ENCODE results near the gene PCDHB6. TPM values are rescaled to one million over a fixed set of nuclear protein-coding genes. Genes with fewer than 3 reads are reported as not detected.

The PCDHB6 gene
- 0.85 to 1.3 TPM (median 1.1 TPM) in 5 replicates for total RNA-seq (2022; extraction: Qiagen RNA extraction; ENCODE audit: low read depth)

GRCh38 chr5:141149812-141150211 is at the start of gene PCDHB6:
Gene PCDHB6 (plus strand): TSS chr5:141150057. CDS start chr5:141150258, 201 bp downstream.

GRCh38 chr5:141100243-141100805 is 49.5 kb upstream of the PCDHB6 start, which contains the start of gene PCDHB3:
Gene PCDHB3 (plus strand): TSS chr5:141100473. CDS start chr5:141100650, 177 bp downstream.

GRCh38 chr5:141121563-141121962 is 28.3 kb upstream of the PCDHB6 start, which contains the start of gene PCDHB4:
Gene PCDHB4 (plus strand): TSS chr5:141121818. CDS start chr5:141121999, 181 bp downstream.

GRCh38 chr5:141135030-141135717 is 14.7 kb upstream of the PCDHB6 start, which contains the start of gene PCDHB5:
Gene PCDHB5 (plus strand): TSS chr5:141135206. CDS start chr5:141135435, 229 bp downstream.

GRCh38 chr5:141172381-141173204 is 22.7 kb downstream of the PCDHB6 start, which contains the start of gene PCDHB7:
Gene PCDHB7 (plus strand): TSS chr5:141172644. CDS start chr5:141172836, 192 bp downstream.

GRCh38 chr5:141177577-141178191 is 27.8 kb downstream of the PCDHB6 start, which contains the start of gene PCDHB8:
Gene PCDHB8 (plus strand): TSS chr5:141177790. CDS start chr5:141178035, 245 bp downstream.

GRCh38 chr5:141182248-141182647 is 32.4 kb downstream of the PCDHB6 start, which contains the start of gene PCDHB16:
Gene PCDHB16 (plus strand): TSS chr5:141182387. CDS start chr5:141182560, 173 bp downstream.

GRCh38 chr5:141186897-141187512 is 37.1 kb downstream of the PCDHB6 start, which contains the start of gene PCDHB9:
Gene PCDHB9 (plus strand): TSS chr5:141187161. CDS start chr5:141187319, 158 bp downstream.

GRCh38 chr5:141192110-141192725 is 42.4 kb downstream of the PCDHB6 start, which contains the start of gene PCDHB10:
Gene PCDHB10 (plus strand): TSS chr5:141192353. CDS start chr5:141192553, 200 bp downstream.

GRCh38 chr5:141199359-141200235 is 49.7 kb downstream of the PCDHB6 start, which contains the start of gene PCDHB11:
Gene PCDHB11 (plus strand): TSS chr5:141199627. CDS start chr5:141199775, 148 bp downstream.

Other genes starting within 250 kb of the PCDHB6 start
- 1.0 to 1.5 TPM (median 1.4 TPM) in 5 replicates for gene PCDHAC1, start 223.8 kb upstream of the PCDHB6 start, total RNA-seq (2022; extraction: Qiagen RNA extraction; ENCODE audit: low read depth)
- gene PCDHAC2, start 183.6 kb upstream of the PCDHB6 start, total RNA-seq (2022; extraction: Qiagen RNA extraction; ENCODE audit: low read depth), result 2.6 to 3.2 TPM (median 2.6 TPM) in 5 replicates
- not detected in 5 replicates for gene PCDHB1, start 98.7 kb upstream of the PCDHB6 start, total RNA-seq (2022; extraction: Qiagen RNA extraction; ENCODE audit: low read depth)
- 3.3 to 4.1 TPM (median 3.3 TPM) in 5 replicates for gene PCDHB2, start 55.4 kb upstream of the PCDHB6 start, total RNA-seq (2022; extraction: Qiagen RNA extraction; ENCODE audit: low read depth)
- gene PCDHB3, start 49.6 kb upstream of the PCDHB6 start, total RNA-seq (2022; extraction: Qiagen RNA extraction; ENCODE audit: low read depth), result 0.04 to 0.05 TPM in 2 of 5 replicates, not detected in the others
- gene PCDHB4, start 28.2 kb upstream of the PCDHB6 start, total RNA-seq (2022; extraction: Qiagen RNA extraction; ENCODE audit: low read depth), result 0.03 to 0.17 TPM (median 0.05 TPM) in 5 replicates
- 1.2 to 1.9 TPM (median 1.4 TPM) in 5 replicates for gene PCDHB5, start 14.9 kb upstream of the PCDHB6 start, total RNA-seq (2022; extraction: Qiagen RNA extraction; ENCODE audit: low read depth)
- gene PCDHB7, start 22.6 kb downstream of the PCDHB6 start, total RNA-seq (2022; extraction: Qiagen RNA extraction; ENCODE audit: low read depth), result not detected in 5 replicates
- 0.24 to 0.35 TPM (median 0.29 TPM) in 5 replicates for gene PCDHB8, start 27.7 kb downstream of the PCDHB6 start, total RNA-seq (2022; extraction: Qiagen RNA extraction; ENCODE audit: low read depth)
- 0.04 to 0.19 TPM (median 0.06 TPM) in 5 replicates for gene PCDHB16, start 32.3 kb downstream of the PCDHB6 start, total RNA-seq (2022; extraction: Qiagen RNA extraction; ENCODE audit: low read depth)
- 0.05 to 0.12 TPM in 2 of 5 replicates, not detected in the others for gene PCDHB9, start 37.1 kb downstream of the PCDHB6 start, total RNA-seq (2022; extraction: Qiagen RNA extraction; ENCODE audit: low read depth)
- 0.04 to 0.06 TPM (median 0.05 TPM) in 3 of 5 replicates, not detected in the others for gene PCDHB10, start 42.3 kb downstream of the PCDHB6 start, total RNA-seq (2022; extraction: Qiagen RNA extraction; ENCODE audit: low read depth)
- 0.07 to 0.12 TPM (median 0.11 TPM) in 3 of 5 replicates, not detected in the others for gene PCDHB11, start 49.6 kb downstream of the PCDHB6 start, total RNA-seq (2022; extraction: Qiagen RNA extraction; ENCODE audit: low read depth)
- 0.02 TPM in 1 of 5 replicates, not detected in the others for gene PCDHB12, start 58.7 kb downstream of the PCDHB6 start, total RNA-seq (2022; extraction: Qiagen RNA extraction; ENCODE audit: low read depth)
- gene PCDHB13, start 63.9 kb downstream of the PCDHB6 start, total RNA-seq (2022; extraction: Qiagen RNA extraction; ENCODE audit: low read depth), result 0.05 to 0.09 TPM (median 0.06 TPM) in 5 replicates
- 0.05 to 0.15 TPM (median 0.08 TPM) in 5 replicates for gene PCDHB14, start 73.3 kb downstream of the PCDHB6 start, total RNA-seq (2022; extraction: Qiagen RNA extraction; ENCODE audit: low read depth)
- 0.05 to 0.06 TPM in 2 of 5 replicates, not detected in the others for gene PCDHB15, start 95.3 kb downstream of the PCDHB6 start, total RNA-seq (2022; extraction: Qiagen RNA extraction; ENCODE audit: low read depth)
- not detected in 5 replicates for gene SLC25A2, start 154.0 kb downstream of the PCDHB6 start, total RNA-seq (2022; extraction: Qiagen RNA extraction; ENCODE audit: low read depth)
- 67.8 to 84.2 TPM (median 73.3 TPM) in 5 replicates for gene TAF7, start 170.7 kb downstream of the PCDHB6 start, total RNA-seq (2022; extraction: Qiagen RNA extraction; ENCODE audit: low read depth)
- 0.37 to 0.48 TPM (median 0.40 TPM) in 5 replicates for gene PCDHGA1, start 180.5 kb downstream of the PCDHB6 start, total RNA-seq (2022; extraction: Qiagen RNA extraction; ENCODE audit: low read depth)
- 0.66 to 0.87 TPM (median 0.76 TPM) in 5 replicates for gene PCDHGA2, start 188.7 kb downstream of the PCDHB6 start, total RNA-seq (2022; extraction: Qiagen RNA extraction; ENCODE audit: low read depth)
- 0.02 to 0.04 TPM (median 0.03 TPM) in 3 of 5 replicates, not detected in the others for gene PCDHGA3, start 193.8 kb downstream of the PCDHB6 start, total RNA-seq (2022; extraction: Qiagen RNA extraction; ENCODE audit: low read depth)
- 1.6 to 2.1 TPM (median 1.8 TPM) in 5 replicates for gene PCDHGB1, start 200.0 kb downstream of the PCDHB6 start, total RNA-seq (2022; extraction: Qiagen RNA extraction; ENCODE audit: low read depth)
- gene PCDHGA4, start 205.0 kb downstream of the PCDHB6 start, total RNA-seq (2022; extraction: Qiagen RNA extraction; ENCODE audit: low read depth), result 0.09 to 0.17 TPM (median 0.14 TPM) in 5 replicates
- 0.09 to 0.20 TPM (median 0.14 TPM) in 4 of 5 replicates, not detected in the other for gene PCDHGB2, start 209.9 kb downstream of the PCDHB6 start, total RNA-seq (2022; extraction: Qiagen RNA extraction; ENCODE audit: low read depth)
- 0.07 to 0.22 TPM (median 0.18 TPM) in 5 replicates for gene PCDHGA5, start 214.1 kb downstream of the PCDHB6 start, total RNA-seq (2022; extraction: Qiagen RNA extraction; ENCODE audit: low read depth)
- gene PCDHGB3, start 220.2 kb downstream of the PCDHB6 start, total RNA-seq (2022; extraction: Qiagen RNA extraction; ENCODE audit: low read depth), result 0.19 to 0.37 TPM (median 0.31 TPM) in 5 replicates
- 0.19 to 0.39 TPM (median 0.26 TPM) in 5 replicates for gene PCDHGA6, start 223.8 kb downstream of the PCDHB6 start, total RNA-seq (2022; extraction: Qiagen RNA extraction; ENCODE audit: low read depth)
- gene PCDHGA7, start 232.7 kb downstream of the PCDHB6 start, total RNA-seq (2022; extraction: Qiagen RNA extraction; ENCODE audit: low read depth), result 0.84 to 1.3 TPM (median 1.1 TPM) in 5 replicates
- gene PCDHGB4, start 237.6 kb downstream of the PCDHB6 start, total RNA-seq (2022; extraction: Qiagen RNA extraction; ENCODE audit: low read depth), result 0.77 to 1.0 TPM (median 0.88 TPM) in 5 replicates
- gene PCDHGA8, start 242.6 kb downstream of the PCDHB6 start, total RNA-seq (2022; extraction: Qiagen RNA extraction; ENCODE audit: low read depth), result 0.02 to 0.03 TPM (median 0.02 TPM) in 3 of 5 replicates, not detected in the others
- gene PCDHGB5, start 247.9 kb downstream of the PCDHB6 start, total RNA-seq (2022; extraction: Qiagen RNA extraction; ENCODE audit: low read depth), result 2.3 to 2.7 TPM (median 2.6 TPM) in 5 replicates

Measured in A549 treated with DMSO at 1 μM for 4 hours (cell line).